CD4-positive, CD25-positive, alpha-beta regulatory T cell (primary cell): ENCODE data around the gene SORCS2. TPM values are rescaled to one million over a fixed set of nuclear protein-coding genes. Genes with fewer than 3 reads are reported as not detected.
A peak's percentile ranks its signal among the peaks of the same experiment; 100 is the strongest.

ENCODE experiments used
- ATAC-seq, 2 donors: fragments of 150-1000 bp; cut with Tn5 transposase; one replicate each; pipeline ENCODE4 v1.10.0; 2021; ENCODE audit warnings: low read depth in 2 of 2, moderate number of reproducible peaks in 2 of 2, moderate library complexity in 1 of 2
- DNase-seq, 3 donors: peaks; one replicate each; pipeline versions ENCODE4 v3.0.0 to v3.0.0-alpha.2; 2012 to 2022; ENCODE audit warnings: mixed read lengths in 1 of 3
- H3K27ac ChIP-seq: one replicate; pipeline ENCODE4 v1.7.0; 2013; ENCODE audit warnings: mild to moderate bottlenecking, low read length; ENCODE audit not compliant: insufficient read depth, poor library complexity, severe bottlenecking
- H3K27me3 ChIP-seq: one replicate; pipeline ENCODE4 v1.7.0; 2013; ENCODE audit warnings: low read length; ENCODE audit not compliant: control insufficient read depth, insufficient read depth
- H3K36me3 ChIP-seq: one replicate; pipeline ENCODE4 v1.7.0; 2013; ENCODE audit warnings: mild to moderate bottlenecking, low read length, moderate library complexity; ENCODE audit not compliant: control insufficient read depth, insufficient read depth
- H3K4me1 ChIP-seq: 2 replicates; pipeline ENCODE4 v1.7.0; 2013; ENCODE audit warnings: mild to moderate bottlenecking, low read length; ENCODE audit not compliant: insufficient read depth, control insufficient read depth, poor library complexity, severe bottlenecking
- H3K4me3 ChIP-seq: one replicate; pipeline ENCODE4 v1.7.0; 2013; ENCODE audit warnings: low read depth, mild to moderate bottlenecking, low read length, moderate library complexity
- H3K9me3 ChIP-seq, 2 experiments: 1 replicate in 1 of 2; 2 replicates in 1 of 2; pipeline ENCODE4 v1.7.0; 2013; ENCODE audit warnings: low read length in 2 of 2, mild to moderate bottlenecking in 1 of 2, moderate library complexity in 1 of 2; ENCODE audit not compliant: control insufficient read depth in 2 of 2
- H3K27ac Mint-ChIP-seq, 3 donors: one replicate each; pipeline ENCODE4 v1.8.0; 2020 to 2022; ENCODE audit warnings: mild to moderate bottlenecking in 3 of 3, mixed read lengths in 3 of 3, moderate library complexity in 2 of 3
- H3K27me3 Mint-ChIP-seq: one replicate; pipeline ENCODE4 v1.8.0; 2022; ENCODE audit warnings: mild to moderate bottlenecking, mixed read lengths
- H3K36me3 Mint-ChIP-seq: one replicate; pipeline ENCODE4 v1.8.0; 2020; ENCODE audit warnings: mixed read lengths
- H3K4me1 Mint-ChIP-seq, 4 donors: one replicate each; pipeline ENCODE4 v1.8.0; 2020 to 2022; ENCODE audit warnings: mixed read lengths in 4 of 4, mild to moderate bottlenecking in 1 of 4
- H3K4me3 Mint-ChIP-seq, 4 donors: one replicate each; pipeline ENCODE4 v1.8.0; 2020 to 2022; ENCODE audit warnings: mild to moderate bottlenecking in 4 of 4, mixed read lengths in 4 of 4, moderate library complexity in 3 of 4
- H3K9me3 Mint-ChIP-seq, 7 donors: one replicate each; pipeline ENCODE4 v1.8.0; 2020 to 2022; ENCODE audit warnings: mixed read lengths in 7 of 7, mild to moderate bottlenecking in 3 of 7, moderate library complexity in 2 of 7
- polyA plus RNA-seq, 4 donors: library from polyadenylated mRNA; unstranded; fragments of 300-500 nt; fragmentation: Illumina TruSeq; gene quantifications; one replicate each; pipeline ENCODE4 v1.2.3, GENCODE V29; 2021
- total RNA-seq: library from RNA; stranded (reverse); gene quantifications from one replicate; pipeline ENCODE4 v1.2.3, GENCODE V29; 2022

The SORCS2 gene
- total and polyA plus RNA-seq, 5 donors from 2014 or later, result not detected

DNA sequence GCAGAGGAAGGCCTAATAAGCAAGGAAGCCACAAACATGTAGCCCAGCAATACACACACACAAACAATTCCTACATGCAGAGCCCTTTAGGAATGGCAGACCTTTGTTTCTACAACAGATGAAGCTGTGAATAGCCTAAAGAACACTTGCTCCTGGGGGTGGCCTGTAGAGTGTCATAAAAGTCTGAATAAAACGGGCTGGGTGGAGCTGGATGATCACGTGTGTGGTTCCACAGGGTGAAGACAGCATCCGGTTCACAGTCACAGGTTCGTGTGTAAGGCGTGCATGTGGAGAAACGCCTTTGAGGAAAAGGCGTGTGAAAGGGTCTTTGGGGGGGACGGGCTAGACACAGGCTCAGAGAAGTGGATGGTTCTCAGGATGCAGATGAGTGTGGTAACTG is 591.2 kb downstream of the SORCS2 start:
- H3K36me3 Mint-ChIP-seq, result peaks cover 3% of the 10 kb centered on the region
- Histone ChIP-seq H3K36me3 (no peaks in the 10 kb centered on the region), H3K9me3 (no peaks in the 10 kb centered on the region), H3K27me3 (no peaks in the 10 kb centered on the region), H3K4me1 (peaks cover 17% of the 10 kb centered on the region), H3K27ac (no peak overlapping the region), H3K4me3 (no peak overlapping the region)
- peak overlapping the region in 2 of 4 donors; percentile 10 to 36 for H3K4me3 Mint-ChIP-seq
- H3K9me3 Mint-ChIP-seq, result no peaks in the 10 kb centered on the region
- ATAC-seq (no peak), DNase-seq (no peak)
- peaks cover 9 to 63% (median 40%) of the 10 kb centered on the region in 4 donors for H3K4me1 Mint-ChIP-seq
- peak overlapping the region in 2 of 3 donors; percentile 70 to 82 for H3K27ac Mint-ChIP-seq
- H3K27me3 Mint-ChIP-seq, result no peaks in the 10 kb centered on the region

DNA sequence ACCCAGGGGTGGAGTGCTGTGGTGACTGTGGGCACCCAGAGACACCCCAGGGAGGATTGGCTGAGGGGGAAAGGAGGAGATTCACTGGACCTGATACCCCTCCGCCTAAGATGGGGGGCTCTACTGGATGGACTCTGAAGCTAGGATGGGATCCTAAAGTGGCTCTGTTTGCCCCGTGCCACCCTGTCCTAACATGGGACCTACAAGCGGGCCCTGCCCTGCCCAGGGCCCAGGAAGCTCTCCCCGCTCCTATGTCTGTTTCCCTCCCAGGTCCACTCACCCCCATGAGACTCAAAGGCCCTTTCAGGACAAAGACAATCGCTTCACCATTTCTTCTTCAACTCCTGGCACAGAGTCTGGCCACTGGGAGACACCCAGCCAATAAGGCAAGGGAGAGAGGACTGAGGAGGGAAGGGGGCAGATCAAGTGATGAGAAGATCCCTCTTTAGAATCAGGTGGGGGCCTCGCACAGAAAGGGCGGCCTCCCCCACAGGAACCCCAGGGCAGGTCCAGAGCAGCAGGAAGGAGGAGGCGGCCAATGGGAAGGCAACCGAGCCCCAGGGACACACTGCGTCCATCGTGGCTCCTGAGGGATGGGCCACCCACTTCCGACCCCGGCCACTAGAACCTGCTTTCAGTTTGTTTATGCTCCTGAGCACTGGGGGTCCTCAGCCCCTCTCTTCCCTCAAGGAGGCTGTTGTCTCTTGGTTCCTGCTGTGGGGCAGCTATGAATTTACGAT is 592.0 kb downstream of the SORCS2 start:
- H3K9me3 ChIP-seq, result no peaks in the 10 kb centered on the region
- H3K36me3 ChIP-seq, result no peaks in the 10 kb centered on the region
- H3K4me1 ChIP-seq, result peaks cover 17% of the 10 kb centered on the region
- H3K27me3 Mint-ChIP-seq, result no peaks in the 10 kb centered on the region
- DNase-seq (no peak), ATAC-seq (no peak)
- H3K4me1 Mint-ChIP-seq, result peaks cover 9 to 58% (median 37%) of the 10 kb centered on the region in 4 donors
- H3K4me3 ChIP-seq, result no peak overlapping the region
- peaks cover 3% of the 10 kb centered on the region for H3K36me3 Mint-ChIP-seq
- H3K27me3 ChIP-seq, result no peaks in the 10 kb centered on the region
- peak overlapping the region in 2 of 3 donors; percentile 52 to 82 for H3K27ac Mint-ChIP-seq
- H3K27ac ChIP-seq, result no peak overlapping the region
- H3K4me3 Mint-ChIP-seq, result peak overlapping the region in 1 of 4 donors; percentile 13
- H3K9me3 Mint-ChIP-seq, result no peaks in the 10 kb centered on the region

GRCh38 chr4:7785017-7785416 is 592.7 kb downstream of the SORCS2 start:
- Histone ChIP-seq H3K27me3 (no peaks in the 10 kb centered on the region), H3K4me3 (no peak overlapping the region), H3K9me3 (no peaks in the 10 kb centered on the region), H3K27ac (no peak overlapping the region), H3K36me3 (no peaks in the 10 kb centered on the region), H3K4me1 (peaks cover 17% of the 10 kb centered on the region)
- ATAC-seq (peak; percentile 48 to 54), DNase-seq (peak in 1 of 3 donors; percentile 44)
- Mint-ChIP-seq H3K36me3 (peaks cover 3% of the 10 kb centered on the region), H3K9me3 (no peaks in the 10 kb centered on the region), H3K27me3 (no peaks in the 10 kb centered on the region), H3K4me1 (peaks cover 9 to 52% (median 33%) of the 10 kb centered on the region in 4 donors), H3K27ac (peak overlapping the region in 2 of 3 donors; percentile 74 to 80), H3K4me3 (no peak overlapping the region)

GRCh38 chr4:7786040-7786439 is 593.7 kb downstream of the SORCS2 start:
- Histone ChIP-seq H3K4me1 (peaks cover 17% of the 10 kb centered on the region), H3K27ac (no peak overlapping the region), H3K36me3 (no peaks in the 10 kb centered on the region), H3K27me3 (no peaks in the 10 kb centered on the region), H3K9me3 (no peaks in the 10 kb centered on the region), H3K4me3 (no peak overlapping the region)
- no peak for ATAC-seq
- Mint-ChIP-seq H3K4me1 (peaks cover 9 to 46% (median 28%) of the 10 kb centered on the region in 4 donors), H3K36me3 (peaks cover 3% of the 10 kb centered on the region), H3K27ac (no peak overlapping the region), H3K4me3 (no peak overlapping the region), H3K27me3 (no peaks in the 10 kb centered on the region), H3K9me3 (no peaks in the 10 kb centered on the region)
- DNase-seq, result no peak

- Histone ChIP-seq H3K27me3 (no peaks in the 10 kb centered on the region), H3K9me3 (no peaks in the 10 kb centered on the region), H3K27ac (no peak overlapping the region), H3K4me1 (peaks cover 12% of the 10 kb centered on the region), H3K36me3 (no peaks in the 10 kb centered on the region), H3K4me3 (no peak overlapping the region)
- DNase-seq, result no peak
- ATAC-seq, result no peak
- H3K27ac Mint-ChIP-seq, result no peak overlapping the region
- H3K27me3 Mint-ChIP-seq, result no peaks in the 10 kb centered on the region
- peaks cover 6 to 41% (median 24%) of the 10 kb centered on the region in 4 donors for H3K4me1 Mint-ChIP-seq
- peaks cover 3% of the 10 kb centered on the region for H3K36me3 Mint-ChIP-seq
- H3K9me3 Mint-ChIP-seq, result no peaks in the 10 kb centered on the region
- no peak overlapping the region for H3K4me3 Mint-ChIP-seq
These were observed 594.2 kb downstream of the SORCS2 start for GRCh38 chr4:7786517-7786916.

GRCh38 chr4:7787067-7787466 is 594.7 kb downstream of the SORCS2 start:
- peaks cover 4 to 36% (median 20%) of the 10 kb centered on the region in 4 donors for H3K4me1 Mint-ChIP-seq
- H3K36me3 Mint-ChIP-seq, result peaks cover 3% of the 10 kb centered on the region
- DNase-seq, result no peak
- ATAC-seq, result no peak
- no peak overlapping the region for H3K4me3 Mint-ChIP-seq
- no peaks in the 10 kb centered on the region for H3K27me3 Mint-ChIP-seq
- Histone ChIP-seq H3K27ac (no peak overlapping the region), H3K36me3 (no peaks in the 10 kb centered on the region), H3K27me3 (no peaks in the 10 kb centered on the region), H3K9me3 (no peaks in the 10 kb centered on the region), H3K4me3 (no peak overlapping the region), H3K4me1 (peaks cover 6% of the 10 kb centered on the region)
- no peak overlapping the region for H3K27ac Mint-ChIP-seq
- H3K9me3 Mint-ChIP-seq, result no peaks in the 10 kb centered on the region

- H3K27me3 ChIP-seq, result no peaks in the 10 kb centered on the region
- no peaks in the 10 kb centered on the region for H3K4me1 ChIP-seq
- no peak overlapping the region for H3K27ac Mint-ChIP-seq
- no peaks in the 10 kb centered on the region for H3K9me3 ChIP-seq
- H3K27ac ChIP-seq, result no peak overlapping the region
- peaks cover 1 to 29% (median 19%) of the 10 kb centered on the region in 4 donors for H3K4me1 Mint-ChIP-seq
- H3K4me3 Mint-ChIP-seq, result no peak overlapping the region
- no peaks in the 10 kb centered on the region for H3K27me3 Mint-ChIP-seq
- DNase-seq, result no peak
- H3K36me3 ChIP-seq, result no peaks in the 10 kb centered on the region
- H3K36me3 Mint-ChIP-seq, result peaks cover 3% of the 10 kb centered on the region
- no peaks in the 10 kb centered on the region for H3K9me3 Mint-ChIP-seq
- no peak overlapping the region for H3K4me3 ChIP-seq
- ATAC-seq, result no peak
These were observed 595.4 kb downstream of the SORCS2 start for GRCh38 chr4:7787681-7788141.

- Histone ChIP-seq H3K4me1 (no peaks in the 10 kb centered on the region), H3K4me3 (no peak overlapping the region), H3K27ac (no peak overlapping the region), H3K9me3 (no peaks in the 10 kb centered on the region), H3K27me3 (no peaks in the 10 kb centered on the region), H3K36me3 (no peaks in the 10 kb centered on the region)
- ATAC-seq, result no peak
- Mint-ChIP-seq H3K9me3 (no peaks in the 10 kb centered on the region), H3K36me3 (peaks cover 3% of the 10 kb centered on the region), H3K27me3 (no peaks in the 10 kb centered on the region), H3K4me1 (peaks cover 0 to 25% (median 17%) of the 10 kb centered on the region in 4 donors), H3K4me3 (no peak overlapping the region), H3K27ac (no peak overlapping the region)
- no peak for DNase-seq
These were observed 595.9 kb downstream of the SORCS2 start for GRCh38 chr4:7788193-7788592.
